Measurements from ENCODE around the gene JKAMP.

DNA sequence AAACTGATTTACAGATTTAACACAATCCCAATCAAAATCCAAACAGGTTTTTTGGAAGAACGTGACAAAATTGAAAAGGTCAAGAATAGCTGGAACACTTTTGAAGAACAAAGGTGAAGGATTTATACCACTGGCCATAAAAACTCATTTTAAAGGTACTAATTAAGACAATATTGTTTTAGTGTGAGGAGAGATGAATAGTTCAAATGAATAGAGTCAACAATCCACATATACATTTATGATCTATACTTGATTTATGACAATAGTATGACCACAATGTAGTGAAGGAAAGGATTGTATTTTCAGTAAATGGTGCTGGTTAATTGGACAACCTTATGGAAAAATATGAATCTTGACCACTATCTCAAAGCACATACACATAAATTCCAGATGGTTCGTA lies 63.0 kb downstream of the JKAMP start:
- TF ChIP-seq, protein P1, sequence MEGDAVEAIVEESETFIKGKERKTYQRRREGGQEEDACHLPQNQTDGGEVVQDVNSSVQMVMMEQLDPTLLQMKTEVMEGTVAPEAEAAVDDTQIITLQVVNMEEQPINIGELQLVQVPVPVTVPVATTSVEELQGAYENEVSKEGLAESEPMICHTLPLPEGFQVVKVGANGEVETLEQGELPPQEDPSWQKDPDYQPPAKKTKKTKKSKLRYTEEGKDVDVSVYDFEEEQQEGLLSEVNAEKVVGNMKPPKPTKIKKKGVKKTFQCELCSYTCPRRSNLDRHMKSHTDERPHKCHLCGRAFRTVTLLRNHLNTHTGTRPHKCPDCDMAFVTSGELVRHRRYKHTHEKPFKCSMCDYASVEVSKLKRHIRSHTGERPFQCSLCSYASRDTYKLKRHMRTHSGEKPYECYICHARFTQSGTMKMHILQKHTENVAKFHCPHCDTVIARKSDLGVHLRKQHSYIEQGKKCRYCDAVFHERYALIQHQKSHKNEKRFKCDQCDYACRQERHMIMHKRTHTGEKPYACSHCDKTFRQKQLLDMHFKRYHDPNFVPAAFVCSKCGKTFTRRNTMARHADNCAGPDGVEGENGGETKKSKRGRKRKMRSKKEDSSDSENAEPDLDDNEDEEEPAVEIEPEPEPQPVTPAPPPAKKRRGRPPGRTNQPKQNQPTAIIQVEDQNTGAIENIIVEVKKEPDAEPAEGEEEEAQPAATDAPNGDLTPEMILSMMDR (optimal IDR thresholded peaks at IDR 0.05 in 1 of 3, IDR thresholded peaks at IDR 0.05 in 1 of 3, conservative IDR thresholded peaks at IDR 0.05 in 1 of 3; ENCODE audit: extremely low read depth in 1 of 3, insufficient read depth in 2 of 3, low read length in 3 of 3) = no peak
- no peak for TF ChIP-seq EZH2 (IDR thresholded peaks at IDR 0.05; ENCODE audit: low read length)
